HCT116 (cell line): ENCODE measurements around the gene ZNF579. TPM values are rescaled to one million over a fixed set of nuclear protein-coding genes. Genes with fewer than 3 reads are reported as not detected.

Source experiments
- ATAC-seq: fragments of 200-7000 bp; cut with Tn5 transposase; 2 replicates; pipeline ENCODE4 v1.9.1; 2020; ENCODE audit warnings: mild to moderate bottlenecking, moderate library complexity
- BruUV-seq: library from RNA; stranded (reverse); fragments of 400-500 nt; replicated peaks from 2 replicates; lab custom pipeline; 2021; lab: Mats Ljungman, UMichigan
- CTCF ChIA-PET: fragments of 300-600 bp; sonication (Branson Sonifier 250); formaldehyde crosslinking; loops from one replicate; lab custom pipeline; 2021; ENCODE audit warnings: antibody characterized with exemption; lab: Charles Lee
- POLR2A ChIA-PET: fragments of 300-600, 350-600 bp; sonication (Branson Sonifier 250); formaldehyde crosslinking; loops from one replicate; lab custom pipeline; 2021; ENCODE audit warnings: antibody characterized with exemption; lab: Charles Lee
- RAD21 ChIA-PET, 2 experiments: fragments of 300-600 bp; sonication (Branson Sonifier 250); formaldehyde crosslinking; loops; one replicate each; lab custom pipeline; 2023; ENCODE audit warnings: low total read pairs in 2 of 2; ENCODE audit not compliant: uncharacterized antibody in 2 of 2, unreplicated experiment in 2 of 2, low non-redundant PET in 1 of 2; lab: Charles Lee
- DNase-seq: peaks from one replicate; pipeline ENCODE4 v3.0.0-alpha.2; 2010; ENCODE audit warnings: low read depth, low spot score
- H2AFZ ChIP-seq: fragments of 200-600 bp; shearing (Covaris generic), sonication (generic); 2 replicates; pipeline ENCODE4 v1.6.1; 2017; ENCODE audit warnings: low read depth, mixed run types, mixed read lengths, antibody characterized with exemption, low read length; ENCODE audit not compliant: poor library complexity, severe bottlenecking
- H3K27ac ChIP-seq: 2 replicates; pipeline ENCODE4 v1.5.1; 2012; ENCODE audit warnings: low read depth, low read length
- H3K27me3 ChIP-seq: fragments of 200-600 bp; sonication (generic); 2 replicates; pipeline ENCODE4 v1.6.1; 2016; ENCODE audit warnings: mixed run types, low read length, mixed read lengths; ENCODE audit not compliant: insufficient read depth
- H3K36me3 ChIP-seq, 2 experiments: fragments of 200-500 bp in 1 of 2; fragments of 200-600 bp in 1 of 2; sonication (Bioruptor generic) in 1 of 2; sonication (generic) in 1 of 2; 2 replicates each; pipeline versions ENCODE4 v1.5.1 to v1.6.1; 2014 to 2016; ENCODE audit warnings: low read length in 2 of 2, inconsistent platforms in 1 of 2, mixed read lengths in 1 of 2, mixed run types in 1 of 2; ENCODE audit not compliant: insufficient read depth in 2 of 2, control insufficient read depth in 1 of 2
- H3K4me1 ChIP-seq, 2 experiments: fragments of 200-600 bp in 1 of 2; sonication (generic) in 1 of 2; 2 replicates each; pipeline versions ENCODE4 v1.5.1 to v1.6.1; 2012 to 2017; ENCODE audit warnings: low read length in 2 of 2, inconsistent platforms in 1 of 2, mild to moderate bottlenecking in 1 of 2, mixed read lengths in 1 of 2, mixed run types in 1 of 2, moderate library complexity in 1 of 2; ENCODE audit not compliant: insufficient read depth in 2 of 2, control insufficient read depth in 1 of 2
- H3K4me2 ChIP-seq: fragments of 200-600 bp; sonication (generic); 2 replicates; pipeline ENCODE4 v1.6.1; 2017; ENCODE audit warnings: mixed run types, low read length, mixed read lengths
- H3K4me3 ChIP-seq, 2 experiments: fragments of 200-600 bp in 1 of 2; sonication (generic) in 1 of 2; replicated peaks in 1 of 2; 2 replicates each; pipeline ENCODE4 v1.5.1; 2011 to 2016; ENCODE audit warnings: low read length in 2 of 2, control low read depth in 1 of 2, low read depth in 1 of 2, mild to moderate bottlenecking in 1 of 2, mixed read lengths in 1 of 2, mixed run types in 1 of 2
- H3K79me2 ChIP-seq: fragments of 200-600 bp; sonication (generic); 2 replicates; pipeline ENCODE4 v1.6.1; 2017; ENCODE audit warnings: mild to moderate bottlenecking, mixed run types, low read length, moderate library complexity, mixed read lengths; ENCODE audit not compliant: insufficient read depth
- H3K9ac ChIP-seq: fragments of 200-600 bp; sonication (generic); 2 replicates; pipeline ENCODE4 v1.6.1; 2016; ENCODE audit warnings: low read length, mixed read lengths
- H3K9me2 ChIP-seq: fragments of 200-600 bp; sonication (generic), shearing (Covaris generic); 2 replicates; pipeline ENCODE4 v1.6.1; 2017; ENCODE audit warnings: mixed run types, mild to moderate bottlenecking, moderate library complexity; ENCODE audit not compliant: insufficient read depth
- H3K9me3 ChIP-seq, 2 experiments: fragments of 200-500 bp in 1 of 2; fragments of 200-600 bp in 1 of 2; sonication (Bioruptor generic) in 1 of 2; sonication (generic) in 1 of 2; 2 replicates each; pipeline ENCODE4 v1.6.1; 2014 to 2017; ENCODE audit warnings: low read length in 2 of 2, mixed read lengths in 2 of 2, inconsistent platforms in 1 of 2, low read depth in 1 of 2, mild to moderate bottlenecking in 1 of 2, mixed run types in 1 of 2, moderate library complexity in 1 of 2; ENCODE audit not compliant: control insufficient read depth in 1 of 2, insufficient read depth in 1 of 2
- H4K20me1 ChIP-seq: fragments of 200-600 bp; sonication (generic), shearing (Covaris generic); 2 replicates; pipeline ENCODE4 v1.6.1; 2017; ENCODE audit warnings: mixed run types, mild to moderate bottlenecking, moderate library complexity; ENCODE audit not compliant: insufficient read depth
- CBX3 ChIP-seq: IDR thresholded peaks from 2 replicates; pipeline ENCODE4 v1.6.1; 2012; ENCODE audit warnings: low read depth
- CEBPB ChIP-seq: IDR thresholded peaks from 2 replicates; pipeline ENCODE4 v1.6.1; 2012; ENCODE audit warnings: low read depth
- EZH2phosphoT487 ChIP-seq: fragments of 200-600 bp; IDR thresholded peaks from 2 replicates; pipeline ENCODE4 v1.6.1; 2018; ENCODE audit warnings: antibody characterized with exemption, borderline replicate concordance
- FOSL1 ChIP-seq: IDR thresholded peaks from 2 replicates; pipeline ENCODE4 v1.6.1; 2012; ENCODE audit warnings: low read depth
- RAD21 ChIP-seq: IDR thresholded peaks from 2 replicates; pipeline ENCODE4 v1.6.1; 2012; ENCODE audit warnings: low read depth, mild to moderate bottlenecking
- SIN3A ChIP-seq: IDR thresholded peaks from 2 replicates; pipeline ENCODE4 v1.6.1; 2012; ENCODE audit warnings: low read depth
- ZFX ChIP-seq: fragments of 450-650 bp; IDR thresholded peaks from 2 replicates; pipeline ENCODE4 v1.6.1; 2017
- ZNF274 ChIP-seq: fragments of 200-500 bp; sonication (Bioruptor generic); IDR thresholded peaks from 2 replicates; pipeline ENCODE4 v1.6.1; 2014; ENCODE audit warnings: mild to moderate bottlenecking, low read depth, low read length, inconsistent platforms
- intact Hi-C: fragments of 100-400 bp; cut with micrococcal nuclease; formaldehyde crosslinking; loops from 2 replicates; pipeline ENCODE4 v1.10.0; 2022
- total RNA-seq: library from RNA; stranded (reverse); gene quantifications from one replicate; pipeline ENCODE4 v1.2.1, GENCODE V29; 2021; ENCODE audit not compliant: unreplicated experiment
- TF ChIP-seq, protein P1 (sequence below): IDR thresholded peaks from 2 replicates; pipeline ENCODE4 v1.6.1; 2011; ENCODE audit warnings: mild to moderate bottlenecking, low read length, moderate library complexity; ENCODE audit not compliant: insufficient replicate concordance; ENCODE audit errors: extremely low read depth

Gene ZNF579
- total RNA-seq, 1 experiment from 2014 or later, result 24.1 TPM

DNA sequence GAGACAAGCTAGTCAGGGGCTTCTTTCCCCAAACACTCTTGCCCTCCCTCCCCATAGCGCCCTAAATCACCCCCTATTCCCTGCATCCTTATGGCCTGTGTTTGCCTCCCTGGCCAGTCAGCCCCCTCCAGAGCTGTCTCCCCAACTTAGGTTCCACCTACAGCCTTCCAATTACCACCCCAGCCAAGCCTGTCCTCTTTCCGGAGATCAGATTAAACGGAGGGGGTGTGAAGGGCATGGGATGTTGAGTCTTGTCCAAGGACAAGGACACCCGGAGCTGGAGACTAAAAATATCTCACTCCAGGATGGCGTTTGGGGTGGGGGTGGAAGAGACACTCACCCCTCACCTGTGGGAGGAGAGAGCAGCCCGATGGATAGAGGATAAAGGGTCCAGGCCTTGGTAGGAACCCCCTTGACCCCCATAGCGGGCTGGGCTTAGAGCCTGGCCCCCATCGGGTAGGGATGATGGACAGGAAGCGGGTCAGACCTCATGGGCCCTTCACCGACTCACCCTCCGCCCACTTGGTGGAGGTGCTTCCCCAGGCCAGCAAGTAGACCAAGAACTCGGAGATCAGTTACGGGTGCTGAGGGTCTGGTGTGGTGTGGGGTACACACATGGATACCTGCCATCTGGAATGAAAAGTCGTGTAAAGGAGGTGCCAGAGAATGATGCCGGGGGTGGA, 30.8 kb upstream of the ZNF579 start:
- Histone ChIP-seq H3K27me3 (no peaks in the 10 kb centered on the region), H2AFZ (no peak overlapping the region), H3K79me2 (peaks cover 43% of the 10 kb centered on the region), H3K36me3 (peaks cover 6 to 18% of the 10 kb centered on the region in 2 experiments; a peak in 3 of 4 replicates), H3K9me2 (no peaks in the 10 kb centered on the region), H3K4me1 (peaks cover 6 to 7% of the 10 kb centered on the region in 2 experiments), H3K4me3 (no peak overlapping the region), H3K27ac (no peak overlapping the region), H3K9me3 (no peaks in the 10 kb centered on the region), H3K9ac (no peak overlapping the region), H4K20me1 (no peaks in the 10 kb centered on the region), H3K4me2 (no peak overlapping the region)
- ATAC-seq (no peak), DNase-seq (no peak)
- BruUV-seq, result no TSS peak
- POLR2A ChIA-PET, result no interaction called here
- RAD21 ChIA-PET, result no interaction called here
- CTCF ChIA-PET, result no interaction called here
- intact Hi-C loops, result no loop called here
- TF ChIP-seq ZNF274 (no peak), ZFX (no peak), FOSL1 (no peak), EZH2phosphoT487 (no peak), SIN3A (no peak), RAD21 (no peak), CEBPB (no peak), CBX3 (no peak)
- TF ChIP-seq, protein P1, sequence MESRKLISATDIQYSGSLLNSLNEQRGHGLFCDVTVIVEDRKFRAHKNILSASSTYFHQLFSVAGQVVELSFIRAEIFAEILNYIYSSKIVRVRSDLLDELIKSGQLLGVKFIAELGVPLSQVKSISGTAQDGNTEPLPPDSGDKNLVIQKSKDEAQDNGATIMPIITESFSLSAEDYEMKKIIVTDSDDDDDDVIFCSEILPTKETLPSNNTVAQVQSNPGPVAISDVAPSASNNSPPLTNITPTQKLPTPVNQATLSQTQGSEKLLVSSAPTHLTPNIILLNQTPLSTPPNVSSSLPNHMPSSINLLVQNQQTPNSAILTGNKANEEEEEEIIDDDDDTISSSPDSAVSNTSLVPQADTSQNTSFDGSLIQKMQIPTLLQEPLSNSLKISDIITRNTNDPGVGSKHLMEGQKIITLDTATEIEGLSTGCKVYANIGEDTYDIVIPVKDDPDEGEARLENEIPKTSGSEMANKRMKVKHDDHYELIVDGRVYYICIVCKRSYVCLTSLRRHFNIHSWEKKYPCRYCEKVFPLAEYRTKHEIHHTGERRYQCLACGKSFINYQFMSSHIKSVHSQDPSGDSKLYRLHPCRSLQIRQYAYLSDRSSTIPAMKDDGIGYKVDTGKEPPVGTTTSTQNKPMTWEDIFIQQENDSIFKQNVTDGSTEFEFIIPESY, result no peak
